Measurements from ENCODE around the gene USP22. TPM values are rescaled to one million over a fixed set of nuclear protein-coding genes. Genes with fewer than 3 reads are reported as not detected.

The USP22 gene
- total and polyA plus RNA-seq, 2 of the 13 experiments (the other 11 are each of a cell fraction or from before 2014, with no cell fraction given): 98.0 to 130 TPM

- TF ChIP-seq ZNF407 (CRISPR knock-in tag; IDR thresholded peaks at IDR 0.05; ENCODE audit: not compliant biosample characterization) (no peak), ZMYM3 (CRISPR knock-in tag; IDR thresholded peaks at IDR 0.05) (no peak), E2F1 (CRISPR knock-in tag; IDR thresholded peaks at IDR 0.05) (no peak), RFX1 (IDR thresholded peaks at IDR 0.05) (no peak)
Observed at GRCh38 chr17:21002309-21003006, 40.4 kb downstream of the USP22 start (continued).
